Esophagus muscularis mucosa (tissue), 4 donors: ENCODE results near the gene UBE2J2. TPM values are rescaled to one million over a fixed set of nuclear protein-coding genes. Genes with fewer than 3 reads are reported as not detected.
A peak's percentile ranks its signal among the peaks of the same experiment; 100 is the strongest.

Experiments
- DNase-seq: peaks from one replicate; pipeline ENCODE4 v3.0.0-alpha.2; 2017; ENCODE audit errors: extremely low spot score
- H3K27ac ChIP-seq, 4 donors: fragments of 200-600 bp; sonication (generic); replicated peaks in 1 of 4; 1 replicate in 3 of 4; 2 replicates in 1 of 4; pipeline ENCODE4 v1.5.1; 2016 to 2019; ENCODE audit warnings: mild to moderate bottlenecking in 1 of 4
- H3K27me3 ChIP-seq, 4 donors: fragments of 200-600 bp; sonication (generic); one replicate each; pipeline versions ENCODE4 v1.5.1 to v1.6.0; 2016 to 2019
- H3K36me3 ChIP-seq, 4 donors: fragments of 200-600 bp; sonication (generic); one replicate each; pipeline ENCODE4 v1.5.1; 2016 to 2019
- H3K4me1 ChIP-seq, 4 donors: fragments of 200-600 bp; sonication (generic); one replicate each; pipeline ENCODE4 v1.5.1; 2016 to 2019
- H3K4me3 ChIP-seq, 4 donors: fragments of 200-600 bp; sonication (generic); 1 replicate in 2 of 4; 2 replicates in 2 of 4; pipeline ENCODE4 v1.5.1; 2016 to 2019; ENCODE audit warnings: mild to moderate bottlenecking in 4 of 4, moderate library complexity in 1 of 4
- H3K9me3 ChIP-seq, 4 donors: fragments of 200-600 bp; sonication (generic); 1 replicate in 3 of 4; 2 replicates in 1 of 4; pipeline ENCODE4 v1.5.1; 2016 to 2019
- EP300 ChIP-seq: sonication (generic); formaldehyde crosslinking; IDR thresholded peaks from one replicate; pipeline ENCODE4 v1.6.1; 2017; ENCODE audit warnings: antibody characterized with exemption
- POLR2A ChIP-seq: fragments of 450-650 bp; IDR thresholded peaks from one replicate; pipeline ENCODE4 v1.6.1; 2017; ENCODE audit warnings: antibody characterized with exemption, moderate library complexity, mild to moderate bottlenecking, low read depth
- POLR2AphosphoS5 ChIP-seq, 2 donors: sonication (generic); formaldehyde crosslinking; IDR thresholded peaks; one replicate each; pipeline ENCODE4 v1.6.1; 2017; ENCODE audit warnings: antibody characterized with exemption in 2 of 2
- WGBS: methylation state at CpG from one replicate; pipeline ENCODE4 v1.1.5; 2018; 5-methylcytosine and 5-hydroxymethylcytosine counted together
- intact Hi-C: fragments of 100-400 bp; cut with DNase I; formaldehyde crosslinking; loops from one replicate; pipeline ENCODE4 v1.15.1; 2023
- total RNA-seq, 4 donors: library from RNA; depleted of rRNA; stranded (reverse); fragments of >200 nt; gene quantifications; one replicate each; pipeline versions ENCODE4 v1.1.0 to v1.2.1, GENCODE V29; 2016
- TF ChIP-seq, protein P1 (sequence below), 3 experiments: fragments of 200-600 bp in 2 of 3; fragments of 450-650 bp in 1 of 3; sonication (generic) in 2 of 3; IDR thresholded peaks; one replicate each; pipeline ENCODE4 v1.5.1; 2017 to 2019; ENCODE audit warnings: antibody characterized with exemption in 3 of 3, mild to moderate bottlenecking in 2 of 3, moderate library complexity in 1 of 3

The UBE2J2 gene
- total RNA-seq, 4 donors from 2014 or later = 34.9 to 61.4 (median 49.5) TPM

DNA sequence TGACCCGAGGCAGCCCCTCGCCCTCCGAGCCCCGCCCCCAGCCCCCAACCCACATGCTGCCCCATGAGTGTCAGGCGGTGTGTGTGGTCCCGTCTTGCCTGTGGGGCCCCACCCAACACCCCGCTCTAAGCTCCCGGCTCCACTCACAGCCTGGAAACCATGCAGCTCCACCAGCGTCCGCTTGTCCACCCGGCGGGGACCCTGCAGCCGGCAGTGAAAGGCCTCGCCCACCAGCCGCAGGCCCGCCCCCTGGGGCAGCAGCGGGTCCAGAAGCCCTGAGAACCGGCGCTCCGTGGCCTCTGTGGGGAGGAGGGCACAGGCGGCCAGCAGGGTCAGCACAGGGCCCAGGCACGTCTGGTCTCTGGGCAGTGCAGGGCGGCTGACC lies 29.9 kb downstream of the UBE2J2 start:
- Histone ChIP-seq H3K9me3 (no peaks in the 10 kb centered on the region), H3K4me3 (peak overlapping the region in 2 of 4 donors; percentile 8 to 22), H3K27ac (no peak overlapping the region), H3K27me3 (peaks cover 0 to 71% (median 20%) of the 10 kb centered on the region in 4 donors), H3K4me1 (peaks cover 3 to 28% (median 17%) of the 10 kb centered on the region in 4 donors), H3K36me3 (peaks cover 0 to 24% (median 4%) of the 10 kb centered on the region in 4 donors)
- 100% methylated on average over 1 of the region's 23 CpGs for WGBS
- TF ChIP-seq POLR2AphosphoS5 (IDR thresholded peaks at IDR 0.05) = no peak
- no peak for TF ChIP-seq EP300
- no peak for TF ChIP-seq POLR2A
- TF ChIP-seq, protein P1, sequence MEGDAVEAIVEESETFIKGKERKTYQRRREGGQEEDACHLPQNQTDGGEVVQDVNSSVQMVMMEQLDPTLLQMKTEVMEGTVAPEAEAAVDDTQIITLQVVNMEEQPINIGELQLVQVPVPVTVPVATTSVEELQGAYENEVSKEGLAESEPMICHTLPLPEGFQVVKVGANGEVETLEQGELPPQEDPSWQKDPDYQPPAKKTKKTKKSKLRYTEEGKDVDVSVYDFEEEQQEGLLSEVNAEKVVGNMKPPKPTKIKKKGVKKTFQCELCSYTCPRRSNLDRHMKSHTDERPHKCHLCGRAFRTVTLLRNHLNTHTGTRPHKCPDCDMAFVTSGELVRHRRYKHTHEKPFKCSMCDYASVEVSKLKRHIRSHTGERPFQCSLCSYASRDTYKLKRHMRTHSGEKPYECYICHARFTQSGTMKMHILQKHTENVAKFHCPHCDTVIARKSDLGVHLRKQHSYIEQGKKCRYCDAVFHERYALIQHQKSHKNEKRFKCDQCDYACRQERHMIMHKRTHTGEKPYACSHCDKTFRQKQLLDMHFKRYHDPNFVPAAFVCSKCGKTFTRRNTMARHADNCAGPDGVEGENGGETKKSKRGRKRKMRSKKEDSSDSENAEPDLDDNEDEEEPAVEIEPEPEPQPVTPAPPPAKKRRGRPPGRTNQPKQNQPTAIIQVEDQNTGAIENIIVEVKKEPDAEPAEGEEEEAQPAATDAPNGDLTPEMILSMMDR (IDR thresholded peaks at IDR 0.05) = no peak
- no peak for DNase-seq
- intact Hi-C loops = no loop called here

DNA sequence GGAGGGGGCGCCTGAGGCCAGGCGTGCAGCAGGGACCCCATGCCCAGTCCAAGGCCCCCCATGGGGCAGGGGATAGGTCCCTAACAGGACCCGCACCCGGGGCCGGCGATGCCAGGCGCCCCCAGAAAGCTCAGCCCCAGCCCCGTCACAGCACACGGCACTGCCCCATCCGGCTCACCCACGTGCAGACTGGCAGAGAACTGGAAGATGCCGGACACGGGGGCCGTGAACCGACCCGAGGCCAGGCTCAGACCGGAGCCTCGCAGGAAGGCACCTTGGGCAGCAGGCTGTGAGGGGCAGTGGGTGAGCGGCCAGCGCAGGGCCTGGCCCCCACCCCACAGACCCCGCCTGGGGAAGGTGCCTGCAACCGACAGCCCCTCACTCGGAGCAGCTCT lies 30.4 kb downstream of the UBE2J2 start:
- DNase-seq = no peak
- TF ChIP-seq POLR2A (no peak), POLR2AphosphoS5 (IDR thresholded peaks at IDR 0.05) (no peak), EP300 (no peak)
- TF ChIP-seq, protein P1 (IDR thresholded peaks at IDR 0.05) = no peak
- peaks cover 0 to 71% (median 24%) of the 10 kb centered on the region in 4 donors for H3K27me3 ChIP-seq
- H3K36me3 ChIP-seq = peaks cover 0 to 24% (median 4%) of the 10 kb centered on the region in 4 donors
- no peak overlapping the region for H3K27ac ChIP-seq
- peaks cover 3 to 28% (median 17%) of the 10 kb centered on the region in 4 donors for H3K4me1 ChIP-seq
- H3K9me3 ChIP-seq = no peaks in the 10 kb centered on the region
- no peak overlapping the region for H3K4me3 ChIP-seq
- intact Hi-C loops = no loop called here
- 83% methylated on average over 1 of the region's 23 CpGs for WGBS

DNA sequence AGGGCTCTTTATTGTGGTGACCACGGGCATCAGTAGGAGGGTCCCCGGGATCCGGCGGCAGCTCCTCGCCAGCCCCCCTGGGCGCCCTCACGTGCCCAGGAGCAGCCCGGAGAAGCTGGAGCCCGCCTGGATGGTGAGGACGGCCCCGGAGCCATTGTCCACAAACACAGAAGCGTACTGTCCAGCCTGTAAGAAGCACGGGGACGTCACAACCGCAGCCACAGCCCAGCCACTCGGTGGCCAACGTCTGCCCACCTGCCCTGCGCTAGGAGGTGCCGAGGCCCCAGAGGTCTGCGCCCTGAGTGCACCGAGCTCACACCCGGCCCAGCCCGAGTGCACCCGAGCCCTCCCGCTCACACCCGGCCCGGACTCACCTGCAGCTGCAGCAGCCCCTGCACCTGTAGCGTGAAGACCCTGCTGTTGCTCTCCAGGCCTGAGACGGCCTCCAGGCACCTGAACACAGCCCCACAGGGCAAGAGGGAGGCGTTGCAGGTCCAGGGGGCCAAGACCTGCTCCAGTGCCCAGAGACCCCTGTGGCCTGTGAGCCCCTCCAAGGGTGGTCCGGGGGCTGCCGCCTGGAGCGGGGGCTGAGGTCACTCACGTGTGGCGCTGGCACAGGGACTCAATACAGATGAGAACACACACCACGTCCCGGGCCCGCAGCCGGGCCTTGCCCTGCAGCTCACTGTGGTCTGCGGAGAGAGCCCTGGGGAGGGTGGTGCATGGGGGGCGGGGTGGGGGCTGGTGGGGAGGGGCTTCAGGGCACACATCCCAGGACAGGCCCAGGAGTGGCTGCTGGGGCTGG lies 31.0 kb downstream of the UBE2J2 start:
- Histone ChIP-seq H3K27me3 (peaks cover 0 to 71% (median 27%) of the 10 kb centered on the region in 4 donors), H3K9me3 (no peaks in the 10 kb centered on the region), H3K36me3 (peaks cover 0 to 24% (median 4%) of the 10 kb centered on the region in 4 donors), H3K4me3 (no peak overlapping the region), H3K27ac (no peak overlapping the region), H3K4me1 (peaks cover 4 to 34% (median 20%) of the 10 kb centered on the region in 4 donors)
- 90% methylated on average over 12 of the region's 41 CpGs for WGBS
- intact Hi-C loops = no loop called here
- DNase-seq = no peak
- TF ChIP-seq POLR2A (no peak), POLR2AphosphoS5 (IDR thresholded peaks at IDR 0.05) (no peak), EP300 (no peak)
- TF ChIP-seq, protein P1 (IDR thresholded peaks at IDR 0.05) = no peak

DNA sequence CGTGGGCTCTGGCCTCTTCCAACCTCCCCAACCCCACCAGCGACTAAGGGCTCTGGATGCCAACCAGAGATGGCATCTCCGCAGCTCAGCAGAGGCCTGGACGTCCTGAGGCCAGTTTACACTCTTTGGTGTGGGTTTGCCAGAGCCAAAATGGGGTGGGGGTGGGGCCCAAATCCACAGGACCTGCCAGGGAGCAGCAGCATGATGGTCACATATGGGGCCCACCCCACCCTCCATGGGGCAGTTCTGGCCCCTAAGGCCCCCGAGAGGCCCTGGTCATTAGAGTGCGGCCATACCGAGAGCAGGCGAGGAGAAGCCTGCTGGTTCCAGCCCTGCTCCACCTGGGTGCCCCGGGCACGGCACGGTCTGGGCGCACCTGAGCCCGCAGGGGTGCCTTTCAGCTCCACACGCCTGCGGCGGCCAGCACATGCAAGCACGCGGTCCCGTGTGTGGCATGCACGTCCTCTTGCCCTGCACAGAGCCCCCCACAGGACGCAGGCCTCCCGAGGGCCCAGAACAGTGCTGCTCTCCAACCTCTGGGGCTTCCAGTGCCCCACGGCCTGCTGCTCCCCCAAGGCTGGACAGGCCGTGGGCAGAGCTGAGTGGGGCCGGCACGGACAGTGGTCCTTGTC lies 31.9 kb downstream of the UBE2J2 start:
- intact Hi-C loops = no loop called here
- peaks cover 0 to 69% (median 19%) of the 10 kb centered on the region in 4 donors for H3K27me3 ChIP-seq
- WGBS = 90% methylated on average over 10 of the region's 26 CpGs

More for the DNA sequence above, 31.9 kb downstream of the UBE2J2 start:
- DNase-seq = no peak
- Histone ChIP-seq H3K9me3 (no peaks in the 10 kb centered on the region), H3K27ac (no peak overlapping the region), H3K36me3 (peaks cover 0 to 24% (median 4%) of the 10 kb centered on the region in 4 donors), H3K4me1 (peaks cover 12 to 34% (median 21%) of the 10 kb centered on the region in 4 donors), H3K4me3 (no peak overlapping the region)
- TF ChIP-seq EP300 (no peak), POLR2AphosphoS5 (IDR thresholded peaks at IDR 0.05) (no peak), POLR2A (no peak)
- TF ChIP-seq, protein P1 (IDR thresholded peaks at IDR 0.05) = no peak
